Amniotic stem cell (primary cell): Measurements from ENCODE around the gene HOXA1.

Source experiments
- DNase-seq: peaks from one replicate; lab custom pipeline; 2025; lab: John Stamatoyannopoulos, UW

Gene HOXA1

DNA sequence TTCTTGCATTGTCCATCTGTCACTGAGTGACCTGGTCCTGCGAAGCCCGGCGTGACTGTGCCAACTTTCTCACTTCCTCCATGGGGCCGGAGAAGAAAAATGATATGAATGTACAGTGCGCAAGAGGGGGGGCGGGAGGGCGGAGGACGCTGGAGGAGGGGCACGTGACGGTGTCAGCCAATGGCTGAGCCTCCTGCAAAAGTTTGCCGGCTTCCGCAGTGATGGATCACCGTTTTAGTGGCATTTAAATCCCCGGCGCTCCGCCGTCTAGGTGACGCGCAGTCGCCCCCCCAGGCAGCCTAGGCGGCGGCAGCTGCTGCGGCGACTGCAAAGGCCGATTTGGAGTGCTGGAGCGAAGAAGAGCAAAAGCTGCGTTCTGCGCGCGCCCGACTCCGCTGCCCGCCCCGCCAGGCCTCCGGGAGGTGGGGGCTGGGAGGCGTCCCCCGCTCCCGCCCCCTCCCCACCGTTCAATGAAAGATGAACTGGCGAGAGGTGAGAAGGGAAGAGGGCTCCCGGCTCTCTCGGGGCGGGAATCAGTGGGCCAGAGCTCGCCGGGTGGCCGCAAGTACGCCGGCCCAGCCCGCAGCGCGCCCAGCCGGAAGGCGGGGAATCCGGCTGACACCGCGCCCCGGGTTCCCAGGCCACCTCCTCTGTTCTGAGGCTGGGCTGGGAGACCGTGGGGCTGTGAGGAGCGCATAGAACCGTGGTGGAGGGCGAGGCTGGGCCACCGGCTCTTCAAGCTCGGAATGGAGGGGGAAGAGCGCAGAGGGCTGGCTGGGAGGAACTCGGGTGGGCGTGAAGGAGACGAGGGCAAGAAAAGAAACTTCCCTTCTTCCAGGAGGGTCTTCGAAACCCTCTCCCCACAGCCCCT, at the start of gene HOXA1:
HOXA1 (minus strand) TSS at position 104 of the 871 bp plus-strand sequence; CDS start at position 16, 88 bp downstream.
- DNase-seq: no peak

DNA sequence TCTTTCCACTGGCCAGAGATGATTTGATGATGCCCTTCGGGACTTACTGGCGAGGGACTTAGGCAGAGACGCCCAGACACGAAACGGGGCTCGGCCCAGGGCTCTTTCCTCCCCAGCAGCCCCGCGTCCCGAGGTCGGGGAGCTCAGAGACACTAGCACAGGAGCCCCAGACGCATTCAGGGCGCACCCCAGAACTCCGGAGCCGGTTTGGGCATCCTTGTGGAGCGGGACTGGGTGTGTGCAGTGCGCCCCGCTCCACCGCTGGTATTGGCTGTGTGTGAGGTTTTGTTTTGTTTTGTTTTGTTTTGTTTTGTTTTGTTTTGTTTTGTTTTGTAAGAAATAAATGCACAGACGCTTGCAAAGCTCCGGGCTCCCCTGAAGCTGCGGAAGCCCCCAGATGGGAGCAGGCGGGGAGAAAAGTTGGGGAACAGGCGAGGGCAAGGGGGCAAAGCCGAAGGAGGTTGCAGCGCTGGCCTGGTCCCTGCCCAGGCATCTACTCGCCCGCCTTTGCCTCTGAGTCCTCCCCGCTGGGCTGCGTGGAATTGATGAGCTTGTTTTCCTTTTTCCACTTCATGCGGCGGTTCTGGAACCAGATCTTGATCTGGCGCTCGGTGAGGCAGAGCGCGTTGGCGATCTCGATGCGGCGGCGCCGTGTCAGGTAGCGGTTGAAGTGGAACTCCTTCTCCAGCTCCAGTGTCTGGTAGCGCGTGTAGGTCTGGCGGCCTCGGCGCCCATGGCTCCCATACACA, 49.5 kb upstream of the HOXA1 start:
- no peak for DNase-seq

GRCh38 chr7:27144781-27145164, 49.0 kb upstream of the HOXA1 start:
- no peak for DNase-seq

GRCh38 chr7:27143950-27144780, 48.4 kb upstream of the HOXA1 start:
- DNase-seq: no peak

GRCh38 chr7:27143023-27143949, 47.5 kb upstream of the HOXA1 start, which contains the start of gene HOXA5:
Gene HOXA5 (minus strand): TSS chr7:27143681. CDS start chr7:27143607, 74 bp downstream.
- DNase-seq: no peak

DNA sequence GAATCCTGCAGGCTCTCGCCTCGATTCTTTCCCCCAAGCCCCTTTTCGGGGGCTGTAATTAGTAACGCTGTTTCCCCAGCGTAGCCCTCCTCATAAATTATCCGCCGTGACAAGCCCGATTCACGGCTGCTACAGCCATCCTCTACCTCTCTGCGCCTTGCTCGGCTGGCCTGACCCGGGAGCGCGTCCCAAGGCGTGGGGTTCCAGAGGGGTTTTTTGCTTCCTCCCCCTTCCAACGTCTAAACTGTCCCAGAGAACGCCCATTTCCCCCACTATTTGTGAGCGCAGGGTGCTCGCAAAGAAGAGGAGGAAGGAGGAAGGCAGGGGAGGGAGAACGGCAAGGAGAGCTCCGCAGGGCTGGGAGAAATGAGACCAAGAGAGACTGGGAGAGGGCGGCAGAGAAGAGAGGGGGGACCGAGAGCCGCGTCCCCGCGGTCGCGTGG, 46.8 kb upstream of the HOXA1 start:
- no peak for DNase-seq

GRCh38 chr7:27141923-27142579, 46.3 kb upstream of the HOXA1 start:
- no peak for DNase-seq

GRCh38 chr7:27141137-27141922, 45.5 kb upstream of the HOXA1 start:
- DNase-seq: no peak

DNA sequence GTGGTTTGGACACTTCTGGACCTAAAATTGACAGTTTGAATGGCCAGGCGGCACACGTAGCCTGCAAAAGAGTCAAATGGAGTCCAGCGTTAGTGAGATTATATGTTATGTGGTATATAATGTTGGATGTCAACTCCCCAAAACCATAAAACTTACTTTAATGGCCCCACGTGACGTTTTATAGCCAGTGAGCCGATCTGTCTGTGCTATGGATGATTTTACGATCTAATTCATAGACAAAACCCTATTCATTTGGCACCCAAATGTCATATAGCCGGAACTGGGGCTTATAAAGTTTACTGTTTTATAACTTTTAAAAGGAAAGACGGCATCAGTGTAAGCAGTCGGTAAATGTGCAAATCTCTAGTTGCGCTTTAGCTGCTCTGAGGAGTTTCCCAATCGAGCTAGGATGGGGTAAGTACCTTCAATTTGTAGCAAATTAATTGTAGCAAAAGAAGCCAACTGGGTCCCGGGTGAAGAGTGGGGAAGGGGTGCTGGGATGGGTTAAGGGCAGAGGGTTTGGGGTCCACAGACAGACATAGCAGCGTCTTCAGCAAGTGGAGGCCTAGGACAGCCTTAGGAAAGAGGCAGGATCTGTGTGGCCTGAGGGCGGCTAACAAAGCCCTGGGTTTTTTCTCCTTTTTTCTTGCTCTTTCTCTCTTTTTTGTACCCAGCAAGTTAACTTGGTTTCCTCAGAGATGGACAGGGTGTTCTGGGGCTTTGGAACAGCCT, 44.5 kb upstream of the HOXA1 start:
- DNase-seq: no peak

- no peak for DNase-seq
Measured at GRCh38 chr7:27139334-27140125, 43.7 kb upstream of the HOXA1 start.

DNA sequence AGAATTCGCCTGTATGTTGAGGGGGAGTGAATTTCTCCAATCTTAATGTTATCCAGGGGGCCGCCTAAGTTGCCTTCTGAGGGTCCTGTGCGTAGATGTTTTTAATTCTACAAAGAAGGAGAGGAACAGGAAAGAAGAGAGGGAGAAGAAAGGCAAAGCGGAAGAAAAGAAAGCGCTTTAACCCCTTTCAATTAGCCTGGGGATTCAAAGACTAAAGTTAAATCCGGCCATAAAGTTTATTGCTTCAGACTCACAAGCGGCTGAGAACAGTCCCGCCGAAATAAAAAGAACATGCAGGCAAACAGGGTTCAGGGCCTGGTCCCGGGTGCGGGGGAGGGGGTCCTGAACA, 43.2 kb upstream of the HOXA1 start:
- no peak for DNase-seq

GRCh38 chr7:27138472-27138871, 42.7 kb upstream of the HOXA1 start:
- DNase-seq: no peak

GRCh38 chr7:27137640-27138315, 42.0 kb upstream of the HOXA1 start:
- no peak for DNase-seq

GRCh38 chr7:27134392-27134791, 38.6 kb upstream of the HOXA1 start:
- no peak for DNase-seq

DNA sequence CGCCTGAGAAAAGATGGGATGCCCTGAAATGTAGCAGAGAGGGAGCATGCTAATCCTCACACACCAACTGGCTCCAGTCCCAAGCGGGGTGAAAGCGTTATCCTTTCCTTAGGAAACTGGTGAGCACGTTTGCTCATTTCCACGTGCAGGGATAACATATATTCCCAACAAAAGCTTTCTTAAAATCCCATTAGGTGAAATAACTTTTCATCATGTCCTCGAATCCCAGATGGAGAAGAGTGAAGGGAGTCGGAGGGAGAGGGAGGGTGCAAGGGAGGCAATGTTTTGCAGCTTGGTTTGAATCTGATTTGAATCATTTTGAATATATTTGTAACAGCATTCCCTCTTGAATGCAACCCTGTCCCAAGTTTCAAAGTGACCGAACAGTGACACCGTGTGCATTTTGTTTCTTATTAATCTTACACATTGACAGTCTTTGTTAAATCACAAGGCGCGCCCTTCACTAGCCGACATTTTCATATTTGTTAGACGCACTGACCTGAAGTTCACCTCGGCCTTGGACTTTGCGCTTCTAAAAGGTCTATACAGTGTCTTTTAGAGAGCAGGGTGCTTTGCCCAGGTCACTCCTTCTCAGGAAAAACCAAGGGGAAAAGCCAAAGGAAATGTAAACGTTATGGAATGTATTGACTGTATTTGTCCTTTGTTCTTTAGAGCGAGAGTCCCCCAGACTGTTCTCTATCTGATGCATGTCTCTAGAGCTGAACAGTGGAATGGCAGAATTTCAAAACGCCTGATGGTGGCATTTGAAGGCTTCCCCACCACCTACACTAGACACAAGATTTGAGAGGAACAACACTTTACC, 37.8 kb upstream of the HOXA1 start:
- no peak for DNase-seq

- DNase-seq: no peak
Measured at GRCh38 chr7:27132978-27133377, 37.2 kb upstream of the HOXA1 start.

DNA sequence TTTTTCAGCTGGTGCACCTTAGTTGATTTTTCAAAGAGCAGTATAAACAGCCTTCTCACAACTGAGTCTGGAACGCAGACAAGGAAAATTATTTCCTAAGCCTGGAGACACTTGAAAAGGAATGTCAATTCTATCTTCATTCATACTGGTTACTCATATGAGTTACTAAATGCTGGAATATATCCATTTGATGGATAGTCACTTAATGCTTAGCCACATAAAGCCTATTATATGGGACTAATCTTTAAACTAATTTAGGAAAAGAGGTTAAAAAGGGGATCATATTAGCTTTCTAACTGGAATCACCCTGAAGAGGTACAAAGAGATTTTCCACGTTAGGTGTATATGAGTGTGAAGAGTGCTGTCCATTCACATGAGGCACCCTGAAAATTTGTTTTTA, 36.4 kb upstream of the HOXA1 start:
- no peak for DNase-seq
